Measurements from ENCODE around the gene HIGD2B. TPM values are rescaled to one million over a fixed set of nuclear protein-coding genes. Genes with fewer than 3 reads are reported as not detected.
A peak's percentile ranks its signal among the peaks of the same experiment; 100 is the strongest.
"Not testable (repeated sequence)": the region's sequence is repeated elsewhere in the genome, so short reads cannot be mapped to it uniquely, and the experiment has no call there.

HIGD2B gene
- total RNA-seq, 1 donor from 2014 or later: not detected

DNA sequence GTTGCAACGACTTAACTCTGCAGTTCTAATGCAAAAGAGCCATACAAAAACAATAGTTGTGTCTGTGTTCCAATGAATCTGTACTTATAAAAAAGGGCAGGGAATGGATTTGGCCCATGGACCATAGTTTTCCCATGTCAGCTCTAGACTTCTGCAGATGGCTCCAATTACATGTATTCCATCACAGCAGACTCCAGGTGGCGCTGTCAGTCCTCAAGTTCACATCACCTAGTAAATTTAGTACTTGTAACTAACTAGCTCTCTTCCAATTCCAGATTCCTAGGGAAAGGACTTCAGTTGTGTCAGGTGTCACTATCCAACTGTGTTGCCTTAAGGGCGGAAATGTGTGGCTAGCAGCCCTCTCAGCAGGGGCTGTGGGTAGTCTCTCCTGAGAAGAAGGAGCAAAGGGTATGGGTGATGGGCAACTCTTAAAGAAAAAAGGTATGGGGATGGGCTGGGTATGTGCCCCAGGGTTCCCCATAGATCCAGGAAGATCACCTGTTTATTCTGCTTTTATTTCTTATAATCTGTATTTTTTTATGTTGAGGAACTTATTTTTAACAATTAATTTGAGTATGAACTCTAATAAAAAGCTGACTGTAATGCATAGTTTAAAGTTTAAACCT lies 36.2 kb upstream of the HIGD2B start:
- H3K27me3 Mint-ChIP-seq (ENCODE audit: unreplicated experiment): no peaks in the 10 kb centered on the region
- DNase-seq (ENCODE audit: extremely low spot score, unreplicated experiment): no peak
- H3K9me3 Mint-ChIP-seq (ENCODE audit: unreplicated experiment): no peaks in the 10 kb centered on the region
- TF ChIP-seq, protein P1, sequence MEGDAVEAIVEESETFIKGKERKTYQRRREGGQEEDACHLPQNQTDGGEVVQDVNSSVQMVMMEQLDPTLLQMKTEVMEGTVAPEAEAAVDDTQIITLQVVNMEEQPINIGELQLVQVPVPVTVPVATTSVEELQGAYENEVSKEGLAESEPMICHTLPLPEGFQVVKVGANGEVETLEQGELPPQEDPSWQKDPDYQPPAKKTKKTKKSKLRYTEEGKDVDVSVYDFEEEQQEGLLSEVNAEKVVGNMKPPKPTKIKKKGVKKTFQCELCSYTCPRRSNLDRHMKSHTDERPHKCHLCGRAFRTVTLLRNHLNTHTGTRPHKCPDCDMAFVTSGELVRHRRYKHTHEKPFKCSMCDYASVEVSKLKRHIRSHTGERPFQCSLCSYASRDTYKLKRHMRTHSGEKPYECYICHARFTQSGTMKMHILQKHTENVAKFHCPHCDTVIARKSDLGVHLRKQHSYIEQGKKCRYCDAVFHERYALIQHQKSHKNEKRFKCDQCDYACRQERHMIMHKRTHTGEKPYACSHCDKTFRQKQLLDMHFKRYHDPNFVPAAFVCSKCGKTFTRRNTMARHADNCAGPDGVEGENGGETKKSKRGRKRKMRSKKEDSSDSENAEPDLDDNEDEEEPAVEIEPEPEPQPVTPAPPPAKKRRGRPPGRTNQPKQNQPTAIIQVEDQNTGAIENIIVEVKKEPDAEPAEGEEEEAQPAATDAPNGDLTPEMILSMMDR (IDR thresholded peaks at IDR 0.05): peak; percentile 79
- peaks cover 30% of the 10 kb centered on the region for H3K36me3 Mint-ChIP-seq (ENCODE audit: unreplicated experiment)
- no peak overlapping the region for H3K4me3 Mint-ChIP-seq (ENCODE audit: unreplicated experiment)
- no peak overlapping the region for H3K27ac Mint-ChIP-seq (ENCODE audit: unreplicated experiment)
- no peaks in the 10 kb centered on the region for H3K4me1 Mint-ChIP-seq (ENCODE audit: unreplicated experiment)

DNA sequence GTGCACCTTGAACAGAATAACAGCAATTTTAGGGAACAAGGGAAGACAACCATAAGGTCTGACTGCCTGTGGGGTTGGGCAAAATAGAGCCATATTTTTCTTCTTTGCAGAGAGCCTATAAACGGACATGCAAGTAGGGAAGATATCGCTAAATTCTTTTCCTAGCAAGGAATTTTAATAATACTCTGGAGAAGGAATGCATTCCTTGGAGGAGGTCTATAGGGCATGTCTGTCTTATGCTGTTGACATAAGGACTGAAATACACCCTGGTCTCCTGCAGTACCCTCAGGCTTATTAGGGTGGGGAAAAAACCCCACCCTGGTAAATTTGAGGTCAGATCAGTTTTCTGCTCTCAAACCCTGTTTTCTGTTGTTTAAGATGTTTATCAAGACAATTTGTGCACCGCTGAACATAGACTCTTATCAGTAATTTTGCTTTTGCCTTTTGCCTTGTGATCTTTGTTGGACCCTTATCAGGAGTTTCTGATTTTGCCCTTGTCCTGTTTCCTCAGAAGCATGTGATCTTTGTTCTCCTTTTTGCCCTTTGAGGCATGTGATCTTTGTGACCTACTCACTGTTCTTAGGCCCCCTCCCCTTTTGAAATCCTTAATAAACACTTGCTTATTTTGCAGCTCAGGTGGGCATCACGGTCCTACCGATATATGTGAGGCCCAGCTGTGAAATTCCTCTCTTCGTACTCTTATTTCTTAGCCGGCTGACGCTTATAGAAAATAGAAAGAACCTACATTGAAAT lies 22.7 kb upstream of the HIGD2B start:
- H3K4me3 Mint-ChIP-seq (ENCODE audit: unreplicated experiment); H3K27me3 Mint-ChIP-seq (ENCODE audit: unreplicated experiment); DNase-seq (ENCODE audit: extremely low spot score, unreplicated experiment); H3K9me3 Mint-ChIP-seq (ENCODE audit: unreplicated experiment): not testable (repeated sequence)
- Mint-ChIP-seq H3K36me3 (ENCODE audit: unreplicated experiment) (peaks cover 13% of the 10 kb centered on the region), H3K4me1 (ENCODE audit: unreplicated experiment) (peaks cover 29% of the 10 kb centered on the region), H3K27ac (ENCODE audit: unreplicated experiment) (peak overlapping the region; percentile 77)

DNA sequence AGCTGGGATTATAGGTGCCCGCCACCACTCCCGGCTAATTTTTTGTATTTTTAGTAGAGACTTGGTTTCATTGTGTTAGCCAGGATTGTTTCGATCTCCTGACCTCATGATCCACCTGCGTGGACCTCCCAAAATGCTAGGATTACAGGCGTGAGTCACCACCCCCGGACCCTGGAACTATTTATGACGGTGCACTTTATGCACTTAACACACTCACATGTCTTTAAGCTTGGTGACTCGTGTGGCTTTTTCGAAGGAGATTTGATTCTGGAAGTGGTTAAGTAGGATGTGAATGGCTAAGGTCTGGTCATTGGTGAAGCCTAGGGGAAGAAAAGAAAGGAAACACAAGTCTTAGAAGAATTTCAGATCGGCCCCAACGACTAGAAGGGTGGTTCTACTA lies 20.3 kb upstream of the HIGD2B start:
- H3K27me3 Mint-ChIP-seq (ENCODE audit: unreplicated experiment): no peaks in the 10 kb centered on the region
- peaks cover 6% of the 10 kb centered on the region for H3K36me3 Mint-ChIP-seq (ENCODE audit: unreplicated experiment)
- H3K27ac Mint-ChIP-seq (ENCODE audit: unreplicated experiment): no peak overlapping the region
- DNase-seq (ENCODE audit: extremely low spot score, unreplicated experiment): no peak
- H3K4me1 Mint-ChIP-seq (ENCODE audit: unreplicated experiment): peaks cover 29% of the 10 kb centered on the region
- TF ChIP-seq, protein P1 (IDR thresholded peaks at IDR 0.05): no peak
- H3K4me3 Mint-ChIP-seq (ENCODE audit: unreplicated experiment): no peak overlapping the region
- H3K9me3 Mint-ChIP-seq (ENCODE audit: unreplicated experiment): peaks cover 4% of the 10 kb centered on the region

DNA sequence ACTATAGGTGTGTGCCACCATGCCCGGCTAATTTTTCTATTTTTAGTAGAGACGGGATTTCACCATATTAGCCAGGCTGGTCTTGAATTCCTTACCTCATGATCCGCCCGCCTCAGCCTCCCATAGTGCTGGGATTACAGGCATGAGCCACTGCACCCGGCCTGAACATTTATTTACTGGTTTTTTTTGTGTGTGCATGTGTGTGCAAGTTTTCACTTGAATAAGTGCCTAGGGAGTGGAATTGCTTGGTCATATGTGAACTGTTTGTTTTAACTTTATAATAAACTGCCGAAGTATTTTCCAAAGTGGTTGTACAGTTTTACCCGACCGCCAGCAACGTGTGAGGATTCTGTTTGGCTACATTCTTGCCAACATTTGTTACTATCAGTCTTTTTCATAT lies 14.1 kb upstream of the HIGD2B start:
- no peaks in the 10 kb centered on the region for H3K9me3 Mint-ChIP-seq (ENCODE audit: unreplicated experiment)

DNA sequence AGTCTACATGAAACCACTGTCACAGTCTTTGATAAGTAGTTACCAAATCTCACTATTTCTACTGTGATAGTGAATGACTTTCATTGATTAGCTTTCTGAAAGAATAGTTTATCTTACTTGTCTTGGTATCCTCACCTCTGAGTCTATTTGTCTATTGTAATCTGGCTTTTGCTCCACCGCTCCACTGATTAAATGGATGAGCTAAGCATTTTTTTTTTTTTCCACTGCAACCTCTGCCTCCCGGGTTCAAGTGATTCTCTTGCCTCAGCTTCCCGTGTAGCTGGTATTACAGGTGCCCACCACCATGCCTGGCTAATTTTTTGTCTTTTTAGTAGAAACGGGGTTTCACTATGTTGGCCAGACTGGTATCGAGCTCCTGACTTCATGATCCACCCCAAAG lies 13.0 kb upstream of the HIGD2B start:
- Mint-ChIP-seq H3K9me3 (ENCODE audit: unreplicated experiment) (no peaks in the 10 kb centered on the region), H3K36me3 (ENCODE audit: unreplicated experiment) (peaks cover 17% of the 10 kb centered on the region), H3K4me1 (ENCODE audit: unreplicated experiment) (no peaks in the 10 kb centered on the region), H3K4me3 (ENCODE audit: unreplicated experiment) (no peak overlapping the region), H3K27ac (ENCODE audit: unreplicated experiment) (no peak overlapping the region), H3K27me3 (ENCODE audit: unreplicated experiment) (no peaks in the 10 kb centered on the region)
- TF ChIP-seq, protein P1 (IDR thresholded peaks at IDR 0.05): no peak
- DNase-seq (ENCODE audit: extremely low spot score, unreplicated experiment): no peak

More for the DNA sequence above, 14.1 kb upstream of the HIGD2B start:
- Mint-ChIP-seq H3K4me1 (ENCODE audit: unreplicated experiment) (no peaks in the 10 kb centered on the region), H3K27ac (ENCODE audit: unreplicated experiment) (no peak overlapping the region), H3K27me3 (ENCODE audit: unreplicated experiment) (no peaks in the 10 kb centered on the region), H3K4me3 (ENCODE audit: unreplicated experiment) (no peak overlapping the region), H3K36me3 (ENCODE audit: unreplicated experiment) (peaks cover 16% of the 10 kb centered on the region)
- TF ChIP-seq, protein P1 (IDR thresholded peaks at IDR 0.05): no peak
- DNase-seq (ENCODE audit: extremely low spot score, unreplicated experiment): no peak
